OCI-LY7 (cell line): ENCODE measurements around the gene XG. TPM values are rescaled to one million over a fixed set of nuclear protein-coding genes. Genes with fewer than 3 reads are reported as not detected.

Experiments used
- BruUV-seq: library from RNA; stranded (reverse); fragments of 400-500 nt; replicated peaks from 2 replicates; lab custom pipeline; 2021; lab: Mats Ljungman, UMichigan
- CTCF ChIA-PET: fragments of 300-600 bp; sonication (Branson Sonifier 250); formaldehyde crosslinking; loops from one replicate; lab custom pipeline; 2022; ENCODE audit warnings: antibody characterized with exemption; ENCODE audit not compliant: unreplicated experiment; lab: Charles Lee
- POLR2A ChIA-PET: fragments of 300-600 bp; sonication (Branson Sonifier 250); formaldehyde crosslinking; loops from one replicate; lab custom pipeline; 2022; ENCODE audit warnings: antibody characterized with exemption; lab: Charles Lee
- DNase-seq: peaks from one replicate; pipeline ENCODE4 v3.0.0-alpha.2; 2015; ENCODE audit warnings: low spot score
- H2AFZ ChIP-seq: fragments of 200-600 bp; sonication (generic), shearing (Covaris generic); 2 replicates; pipeline ENCODE4 v1.6.1; 2014; ENCODE audit warnings: mild to moderate bottlenecking, antibody characterized with exemption, low read length, moderate library complexity
- H3K27ac ChIP-seq: fragments of 200-600 bp; sonication (generic); 2 replicates; pipeline ENCODE4 v1.5.1; 2014; ENCODE audit warnings: mixed run types, low read depth, mild to moderate bottlenecking, moderate library complexity, low read length, inconsistent platforms; ENCODE audit not compliant: poor library complexity, severe bottlenecking
- H3K36me3 ChIP-seq: fragments of 200-600 bp; sonication (generic); 2 replicates; pipeline ENCODE4 v1.6.1; 2014; ENCODE audit warnings: mild to moderate bottlenecking, antibody characterized with exemption, low read length, moderate library complexity, mixed read lengths; ENCODE audit not compliant: insufficient read depth
- H3K4me1 ChIP-seq: fragments of 200-600 bp; sonication (generic); 2 replicates; pipeline ENCODE4 v1.5.1; 2014; ENCODE audit warnings: mild to moderate bottlenecking, low read length; ENCODE audit not compliant: insufficient read depth, poor library complexity, severe bottlenecking
- H3K4me2 ChIP-seq: fragments of 200-600 bp; sonication (generic); 2 replicates; pipeline ENCODE4 v1.6.1; 2014; ENCODE audit warnings: mild to moderate bottlenecking, low read length
- H3K4me3 ChIP-seq: fragments of 200-600 bp; sonication (generic); 2 replicates; pipeline ENCODE4 v1.5.1; 2014; ENCODE audit warnings: mild to moderate bottlenecking, low read depth, low read length; ENCODE audit not compliant: poor library complexity, severe bottlenecking
- H3K79me2 ChIP-seq: fragments of 200-600 bp; sonication (generic); 2 replicates; pipeline ENCODE4 v1.6.1; 2016; ENCODE audit warnings: low read depth, mild to moderate bottlenecking, low read length, moderate library complexity, mixed read lengths; ENCODE audit not compliant: insufficient read depth
- H3K9me2 ChIP-seq: fragments of 200-600 bp; sonication (generic); 2 replicates; pipeline ENCODE4 v1.6.1; 2016; ENCODE audit warnings: mild to moderate bottlenecking, low read length, mixed read lengths; ENCODE audit not compliant: insufficient read depth
- H3K9me3 ChIP-seq: fragments of 200-600 bp; sonication (generic); 2 replicates; pipeline ENCODE4 v1.6.1; 2014; ENCODE audit warnings: mild to moderate bottlenecking, mixed run types, low read length, mixed read lengths
- H4K20me1 ChIP-seq: fragments of 200-600 bp; sonication (generic); 2 replicates; pipeline ENCODE4 v1.6.1; 2014; ENCODE audit warnings: mild to moderate bottlenecking, antibody characterized with exemption, low read length, moderate library complexity, mixed read lengths; ENCODE audit not compliant: insufficient read depth
- EZH2phosphoT487 ChIP-seq: fragments of 200-600 bp; sonication (generic); IDR thresholded peaks from 2 replicates; pipeline ENCODE4 v1.6.1; 2018; ENCODE audit warnings: low read depth, borderline replicate concordance, mild to moderate bottlenecking, mixed run types, antibody characterized with exemption, low read length, moderate library complexity, mixed read lengths
- intact Hi-C: fragments of 100-400 bp; cut with micrococcal nuclease; formaldehyde crosslinking; loops from one replicate; pipeline ENCODE4 v1.10.0; 2022; ENCODE audit not compliant: unreplicated experiment
- total RNA-seq, 2 experiments: library from RNA; depleted of rRNA in 1 of 2; stranded (reverse); fragments of >200 nt in 1 of 2; shearing (Covaris generic) in 1 of 2; gene quantifications; 2 replicates each; pipeline ENCODE4 v1.2.3, GENCODE V29; 2014 to 2022
- TF ChIP-seq, protein P1 (sequence below): fragments of 200-600 bp; sonication (generic); conservative IDR thresholded peaks from 2 replicates; pipeline ENCODE4 v1.5.1; 2014; ENCODE audit warnings: mild to moderate bottlenecking, antibody characterized with exemption, low read length, moderate library complexity, mixed read lengths

The XG gene
- total RNA-seq, 2 experiments from 2014 or later = not detected

DNA sequence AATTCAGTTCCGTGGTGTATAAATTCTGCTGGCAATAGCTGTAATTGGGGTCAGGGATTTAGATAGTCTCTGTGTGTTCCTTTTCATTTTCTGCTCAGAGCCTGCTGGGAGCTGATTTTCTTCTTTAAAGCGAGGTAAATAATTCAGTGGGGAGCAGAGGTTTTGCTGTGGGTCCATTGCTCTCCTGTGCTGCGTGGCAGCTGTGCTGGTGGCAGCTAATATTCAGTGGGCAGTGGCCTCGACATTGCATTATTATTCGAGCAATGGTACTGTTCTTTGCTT lies 13.7 kb downstream of the XG start:
- DNase-seq = no peak
- no peak overlapping the region for H3K4me3 ChIP-seq
- no peaks in the 10 kb centered on the region for H4K20me1 ChIP-seq
- H3K27ac ChIP-seq = no peak overlapping the region
- H3K36me3 ChIP-seq = no peaks in the 10 kb centered on the region
- no peaks in the 10 kb centered on the region for H3K9me3 ChIP-seq
- no peaks in the 10 kb centered on the region for H3K9me2 ChIP-seq
- no TSS peak for BruUV-seq
- intact Hi-C loops = no loop called here
- ChIA-PET POLR2A (no interaction called here), CTCF (no interaction called here)
- H3K4me2 ChIP-seq = no peak overlapping the region
- no peak for TF ChIP-seq EZH2phosphoT487
- TF ChIP-seq, protein P1, sequence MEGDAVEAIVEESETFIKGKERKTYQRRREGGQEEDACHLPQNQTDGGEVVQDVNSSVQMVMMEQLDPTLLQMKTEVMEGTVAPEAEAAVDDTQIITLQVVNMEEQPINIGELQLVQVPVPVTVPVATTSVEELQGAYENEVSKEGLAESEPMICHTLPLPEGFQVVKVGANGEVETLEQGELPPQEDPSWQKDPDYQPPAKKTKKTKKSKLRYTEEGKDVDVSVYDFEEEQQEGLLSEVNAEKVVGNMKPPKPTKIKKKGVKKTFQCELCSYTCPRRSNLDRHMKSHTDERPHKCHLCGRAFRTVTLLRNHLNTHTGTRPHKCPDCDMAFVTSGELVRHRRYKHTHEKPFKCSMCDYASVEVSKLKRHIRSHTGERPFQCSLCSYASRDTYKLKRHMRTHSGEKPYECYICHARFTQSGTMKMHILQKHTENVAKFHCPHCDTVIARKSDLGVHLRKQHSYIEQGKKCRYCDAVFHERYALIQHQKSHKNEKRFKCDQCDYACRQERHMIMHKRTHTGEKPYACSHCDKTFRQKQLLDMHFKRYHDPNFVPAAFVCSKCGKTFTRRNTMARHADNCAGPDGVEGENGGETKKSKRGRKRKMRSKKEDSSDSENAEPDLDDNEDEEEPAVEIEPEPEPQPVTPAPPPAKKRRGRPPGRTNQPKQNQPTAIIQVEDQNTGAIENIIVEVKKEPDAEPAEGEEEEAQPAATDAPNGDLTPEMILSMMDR = no peak
- H3K79me2 ChIP-seq = no peaks in the 10 kb centered on the region
- H2AFZ ChIP-seq = no peak overlapping the region
- H3K4me1 ChIP-seq = no peaks in the 10 kb centered on the region

DNA sequence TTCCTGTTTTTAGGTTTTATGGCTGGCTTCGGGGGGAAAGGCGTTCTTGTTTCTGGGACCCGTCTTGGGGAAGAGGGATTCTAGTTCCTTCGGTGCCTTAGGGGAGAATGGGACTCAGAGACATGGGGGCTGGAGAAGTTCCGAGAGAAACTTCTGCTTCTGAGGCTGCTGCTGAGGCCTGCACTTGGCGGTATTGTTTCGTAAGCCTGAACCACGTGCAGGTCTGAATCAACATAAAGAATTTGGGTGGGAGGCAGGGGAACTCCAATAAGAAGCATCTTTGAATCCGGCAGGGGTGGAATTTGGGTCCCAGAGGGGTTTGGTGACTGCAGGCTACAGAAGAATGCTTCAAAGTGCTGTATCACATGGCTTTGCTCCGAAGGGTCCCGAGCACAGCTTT lies 15.1 kb downstream of the XG start:
- H3K27ac ChIP-seq = no peak overlapping the region
- H3K79me2 ChIP-seq = no peaks in the 10 kb centered on the region
- intact Hi-C loops = no loop called here
- no peak overlapping the region for H3K4me3 ChIP-seq
- no peaks in the 10 kb centered on the region for H3K4me1 ChIP-seq
- no peaks in the 10 kb centered on the region for H3K9me2 ChIP-seq
- no peak for DNase-seq
- no peak overlapping the region for H2AFZ ChIP-seq
- TF ChIP-seq, protein P1 = no peak
- no peak for TF ChIP-seq EZH2phosphoT487
- ChIA-PET CTCF (no interaction called here), POLR2A (no interaction called here)
- H3K4me2 ChIP-seq = no peak overlapping the region
- H3K36me3 ChIP-seq = no peaks in the 10 kb centered on the region
- H4K20me1 ChIP-seq = no peaks in the 10 kb centered on the region
- BruUV-seq = no TSS peak
- H3K9me3 ChIP-seq = no peaks in the 10 kb centered on the region

DNA sequence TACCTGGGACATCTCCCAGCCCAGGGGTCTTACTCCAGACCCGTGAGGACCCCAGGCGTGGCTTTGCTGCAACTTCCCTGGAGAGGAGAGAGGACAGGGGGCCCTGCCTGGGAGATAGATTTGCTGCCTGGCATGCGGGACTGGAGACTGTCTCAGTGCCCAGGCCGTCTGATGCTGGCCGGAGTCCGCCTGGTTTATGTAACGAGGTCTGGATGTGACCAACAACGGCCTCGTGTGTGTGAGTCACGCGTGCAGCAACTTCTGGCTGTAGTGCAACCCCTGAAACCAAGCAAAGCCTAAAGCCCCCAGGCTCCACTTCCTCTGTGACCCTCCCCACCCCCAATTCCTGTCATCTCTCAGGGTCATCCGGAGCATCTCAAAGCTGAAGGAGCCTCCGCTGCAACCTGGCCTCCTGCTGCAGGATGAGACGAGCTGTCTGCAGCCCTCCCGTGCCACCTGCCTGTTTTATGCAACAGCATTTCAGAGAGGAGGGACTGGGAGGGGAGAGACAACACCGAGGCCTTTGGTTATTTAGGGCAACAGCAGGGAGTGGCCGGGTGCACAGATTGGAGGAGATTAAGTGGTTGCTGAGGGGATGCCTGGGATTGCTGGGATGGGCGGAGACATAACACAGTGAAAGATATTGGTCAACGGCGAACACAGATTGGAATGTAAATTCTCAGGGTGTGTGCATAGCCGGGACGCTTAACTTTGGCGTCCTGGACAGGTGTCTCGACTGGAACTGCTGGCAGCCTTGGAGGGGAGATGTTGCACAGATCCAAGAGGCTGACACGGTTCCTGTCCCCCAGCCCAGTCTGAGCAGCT lies 16.0 kb downstream of the XG start:
- ChIA-PET CTCF (no interaction called here), POLR2A (no interaction called here)
- no peak overlapping the region for H3K27ac ChIP-seq
- DNase-seq = no peak
- no peaks in the 10 kb centered on the region for H4K20me1 ChIP-seq
- H3K4me2 ChIP-seq = no peak overlapping the region
- H3K9me2 ChIP-seq = no peaks in the 10 kb centered on the region
- intact Hi-C loops = no loop called here
- no TSS peak for BruUV-seq
- TF ChIP-seq, protein P1 = no peak
- no peak for TF ChIP-seq EZH2phosphoT487
- no peak overlapping the region for H3K4me3 ChIP-seq
- no peaks in the 10 kb centered on the region for H3K4me1 ChIP-seq
- no peaks in the 10 kb centered on the region for H3K9me3 ChIP-seq
- no peak overlapping the region for H2AFZ ChIP-seq
- H3K36me3 ChIP-seq = no peaks in the 10 kb centered on the region
- H3K79me2 ChIP-seq = no peaks in the 10 kb centered on the region
